Adrenal gland (tissue), 5 donors: ENCODE results near the gene LEMD1.

Experiments used
- CTCF ChIP-seq, 6 experiments: fragments of 450-650 bp in 4 of 6; fragments of 200-600 bp in 2 of 6; sonication (generic) in 1 of 6; IDR thresholded peaks; 1 replicate in 5 of 6; 2 replicates in 1 of 6; pipeline versions ENCODE4 v1.5.1 to v1.8.0; 2016 to 2021; ENCODE audit warnings: antibody characterized with exemption in 6 of 6, mild to moderate bottlenecking in 2 of 6, moderate library complexity in 1 of 6
- POLR2A ChIP-seq, 2 donors: fragments of 450-650 bp; IDR thresholded peaks; one replicate each; pipeline ENCODE4 v1.6.1; 2017; ENCODE audit warnings: antibody characterized with exemption in 2 of 2, mild to moderate bottlenecking in 2 of 2, moderate library complexity in 1 of 2
- donor health status: DM: no; HTN: no; CAD: no.

GRCh38 chr1:205387845-205388244 lies 34.0 kb downstream of the LEMD1 start:
- TF ChIP-seq CTCF (IDR thresholded peaks at IDR 0.05) (no peak), POLR2A (IDR thresholded peaks at IDR 0.05) (no peak)
